Adrenal gland (tissue), 5 donors: ENCODE measurements around the gene KHDC4.

Source experiments
- POLR2A ChIP-seq, 2 donors: fragments of 450-650 bp; IDR thresholded peaks; one replicate each; pipeline ENCODE4 v1.6.1; 2017; ENCODE audit warnings: antibody characterized with exemption in 2 of 2, mild to moderate bottlenecking in 2 of 2, moderate library complexity in 1 of 2
- TF ChIP-seq, protein P1 (sequence below), 6 experiments: fragments of 450-650 bp in 4 of 6; fragments of 200-600 bp in 2 of 6; sonication (generic) in 1 of 6; IDR thresholded peaks; 1 replicate in 5 of 6; 2 replicates in 1 of 6; pipeline versions ENCODE4 v1.5.1 to v1.8.0; 2016 to 2021; ENCODE audit warnings: antibody characterized with exemption in 6 of 6, mild to moderate bottlenecking in 2 of 6, moderate library complexity in 1 of 6
- donor health status: DM: no; HTN: no; CAD: no.

GRCh38 chr1:155899683-155900082 lies 34.5 kb downstream of the KHDC4 start:
- TF ChIP-seq, protein P1, sequence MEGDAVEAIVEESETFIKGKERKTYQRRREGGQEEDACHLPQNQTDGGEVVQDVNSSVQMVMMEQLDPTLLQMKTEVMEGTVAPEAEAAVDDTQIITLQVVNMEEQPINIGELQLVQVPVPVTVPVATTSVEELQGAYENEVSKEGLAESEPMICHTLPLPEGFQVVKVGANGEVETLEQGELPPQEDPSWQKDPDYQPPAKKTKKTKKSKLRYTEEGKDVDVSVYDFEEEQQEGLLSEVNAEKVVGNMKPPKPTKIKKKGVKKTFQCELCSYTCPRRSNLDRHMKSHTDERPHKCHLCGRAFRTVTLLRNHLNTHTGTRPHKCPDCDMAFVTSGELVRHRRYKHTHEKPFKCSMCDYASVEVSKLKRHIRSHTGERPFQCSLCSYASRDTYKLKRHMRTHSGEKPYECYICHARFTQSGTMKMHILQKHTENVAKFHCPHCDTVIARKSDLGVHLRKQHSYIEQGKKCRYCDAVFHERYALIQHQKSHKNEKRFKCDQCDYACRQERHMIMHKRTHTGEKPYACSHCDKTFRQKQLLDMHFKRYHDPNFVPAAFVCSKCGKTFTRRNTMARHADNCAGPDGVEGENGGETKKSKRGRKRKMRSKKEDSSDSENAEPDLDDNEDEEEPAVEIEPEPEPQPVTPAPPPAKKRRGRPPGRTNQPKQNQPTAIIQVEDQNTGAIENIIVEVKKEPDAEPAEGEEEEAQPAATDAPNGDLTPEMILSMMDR (IDR thresholded peaks at IDR 0.05) = no peak
- TF ChIP-seq POLR2A (IDR thresholded peaks at IDR 0.05) = no peak
